Astrocyte (in vitro differentiated cells and primary cell): ENCODE data around the gene SLC6A9. TPM values are rescaled to one million over a fixed set of nuclear protein-coding genes. Genes with fewer than 3 reads are reported as not detected.

Source experiments
- DNase-seq: peaks from one replicate; pipeline ENCODE4 v3.0.0-alpha.2; 2010; ENCODE audit warnings: low read depth
- FAIRE-seq: peaks from 2 replicates; lab custom pipeline; 2011; peaks lifted over from hg19 to GRCh38; lab: Jason Lieb, UNC
- H2AFZ ChIP-seq: 2 replicates; pipeline ENCODE4 v1.6.0; 2012; ENCODE audit warnings: low read depth, low read length, inconsistent platforms
- H3K27ac ChIP-seq: 2 replicates; pipeline ENCODE4 v1.5.1; 2011; ENCODE audit warnings: low read depth, low read length, inconsistent platforms
- H3K27me3 ChIP-seq: 2 replicates; pipeline ENCODE4 v1.6.0; 2011; ENCODE audit warnings: low read length, inconsistent platforms; ENCODE audit not compliant: insufficient read depth
- H3K36me3 ChIP-seq: 2 replicates; pipeline ENCODE4 v1.5.1; 2011; ENCODE audit warnings: low read length, inconsistent platforms; ENCODE audit not compliant: insufficient read depth
- H3K4me1 ChIP-seq: 2 replicates; pipeline ENCODE4 v1.5.1; 2011; ENCODE audit warnings: low read length, inconsistent platforms; ENCODE audit not compliant: insufficient read depth
- H3K4me2 ChIP-seq: 2 replicates; pipeline ENCODE4 v1.6.0; 2012; ENCODE audit warnings: low read length, inconsistent platforms
- H3K4me3 ChIP-seq: 2 replicates; pipeline ENCODE4 v1.5.1; 2011; ENCODE audit warnings: low read depth, mild to moderate bottlenecking, low read length, inconsistent platforms; ENCODE audit not compliant: insufficient read depth
- H3K79me2 ChIP-seq: 2 replicates; pipeline ENCODE4 v1.6.0; 2012; ENCODE audit warnings: mild to moderate bottlenecking, low read length, inconsistent platforms; ENCODE audit not compliant: insufficient read depth
- H3K9ac ChIP-seq: 2 replicates; pipeline ENCODE4 v1.6.0; 2012; ENCODE audit warnings: mild to moderate bottlenecking, low read length, inconsistent platforms
- H3K9me3 ChIP-seq: 2 replicates; pipeline ENCODE4 v1.5.1; 2012; ENCODE audit warnings: low read depth, mild to moderate bottlenecking, low read length, inconsistent platforms; ENCODE audit not compliant: insufficient read depth
- H4K20me1 ChIP-seq: 2 replicates; pipeline ENCODE4 v1.6.0; 2012; ENCODE audit warnings: low read length, inconsistent platforms; ENCODE audit not compliant: insufficient read depth
- H3K27ac Mint-ChIP-seq: one replicate; pipeline ENCODE4 v1.8.0; 2021; ENCODE audit warnings: mild to moderate bottlenecking, mixed read lengths; ENCODE audit not compliant: unreplicated experiment
- H3K27me3 Mint-ChIP-seq: one replicate; pipeline ENCODE4 v1.8.0; 2021; ENCODE audit warnings: low read depth, mixed read lengths; ENCODE audit not compliant: unreplicated experiment
- H3K36me3 Mint-ChIP-seq: one replicate; pipeline ENCODE4 v1.8.0; 2021; ENCODE audit warnings: low read depth, mixed read lengths; ENCODE audit not compliant: unreplicated experiment
- H3K4me1 Mint-ChIP-seq: one replicate; pipeline ENCODE4 v1.8.0; 2021; ENCODE audit warnings: low read depth, mixed read lengths; ENCODE audit not compliant: unreplicated experiment
- H3K4me3 Mint-ChIP-seq: one replicate; pipeline ENCODE4 v1.8.0; 2021; ENCODE audit warnings: mild to moderate bottlenecking, moderate library complexity, mixed read lengths; ENCODE audit not compliant: unreplicated experiment
- H3K9me3 Mint-ChIP-seq: one replicate; pipeline ENCODE4 v1.8.0; 2021; ENCODE audit warnings: mild to moderate bottlenecking, mixed read lengths; ENCODE audit not compliant: unreplicated experiment
- EZH2 ChIP-seq: IDR thresholded peaks from 2 replicates; pipeline ENCODE4 v1.6.1; 2012; ENCODE audit warnings: mild to moderate bottlenecking, low read length, inconsistent platforms; ENCODE audit not compliant: insufficient read depth
- total RNA-seq: library from RNA; stranded (reverse); gene quantifications from 2 replicates; pipeline ENCODE4 v1.2.1, GENCODE V29; 2021
- TF ChIP-seq, protein P1 (sequence below): IDR thresholded peaks from 2 replicates; pipeline ENCODE4 v1.5.1; 2011; ENCODE audit warnings: low read depth, mild to moderate bottlenecking, inconsistent platforms, low read length, moderate library complexity; ENCODE audit not compliant: insufficient read depth

The SLC6A9 gene
- total RNA-seq, 1 donor from 2014 or later, result 45.2 TPM

- Mint-ChIP-seq H3K4me3 (no peak overlapping the region), H3K27ac (no peak overlapping the region), H3K9me3 (peaks cover 2% of the 10 kb centered on the region), H3K36me3 (peaks cover 17% of the 10 kb centered on the region), H3K27me3 (peaks cover 2% of the 10 kb centered on the region), H3K4me1 (peaks cover 2% of the 10 kb centered on the region)
- no peak overlapping the region for H3K9ac ChIP-seq
- H4K20me1 ChIP-seq, result no peaks in the 10 kb centered on the region
- H3K4me1 ChIP-seq, result no peaks in the 10 kb centered on the region
- no peak overlapping the region for H2AFZ ChIP-seq
- H3K4me3 ChIP-seq, result no peak overlapping the region
- TF ChIP-seq EZH2, result no peak
- TF ChIP-seq, protein P1, sequence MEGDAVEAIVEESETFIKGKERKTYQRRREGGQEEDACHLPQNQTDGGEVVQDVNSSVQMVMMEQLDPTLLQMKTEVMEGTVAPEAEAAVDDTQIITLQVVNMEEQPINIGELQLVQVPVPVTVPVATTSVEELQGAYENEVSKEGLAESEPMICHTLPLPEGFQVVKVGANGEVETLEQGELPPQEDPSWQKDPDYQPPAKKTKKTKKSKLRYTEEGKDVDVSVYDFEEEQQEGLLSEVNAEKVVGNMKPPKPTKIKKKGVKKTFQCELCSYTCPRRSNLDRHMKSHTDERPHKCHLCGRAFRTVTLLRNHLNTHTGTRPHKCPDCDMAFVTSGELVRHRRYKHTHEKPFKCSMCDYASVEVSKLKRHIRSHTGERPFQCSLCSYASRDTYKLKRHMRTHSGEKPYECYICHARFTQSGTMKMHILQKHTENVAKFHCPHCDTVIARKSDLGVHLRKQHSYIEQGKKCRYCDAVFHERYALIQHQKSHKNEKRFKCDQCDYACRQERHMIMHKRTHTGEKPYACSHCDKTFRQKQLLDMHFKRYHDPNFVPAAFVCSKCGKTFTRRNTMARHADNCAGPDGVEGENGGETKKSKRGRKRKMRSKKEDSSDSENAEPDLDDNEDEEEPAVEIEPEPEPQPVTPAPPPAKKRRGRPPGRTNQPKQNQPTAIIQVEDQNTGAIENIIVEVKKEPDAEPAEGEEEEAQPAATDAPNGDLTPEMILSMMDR, result no peak
- H3K9me3 ChIP-seq, result no peaks in the 10 kb centered on the region
- no peak for DNase-seq
- no peak overlapping the region for H3K4me2 ChIP-seq
- no peak for FAIRE-seq
- no peaks in the 10 kb centered on the region for H3K36me3 ChIP-seq
- H3K79me2 ChIP-seq, result no peaks in the 10 kb centered on the region
- no peaks in the 10 kb centered on the region for H3K27me3 ChIP-seq
- H3K27ac ChIP-seq, result no peak overlapping the region
These were observed 34.5 kb downstream of the SLC6A9 start for GRCh38 chr1:43996733-43997115.

DNA sequence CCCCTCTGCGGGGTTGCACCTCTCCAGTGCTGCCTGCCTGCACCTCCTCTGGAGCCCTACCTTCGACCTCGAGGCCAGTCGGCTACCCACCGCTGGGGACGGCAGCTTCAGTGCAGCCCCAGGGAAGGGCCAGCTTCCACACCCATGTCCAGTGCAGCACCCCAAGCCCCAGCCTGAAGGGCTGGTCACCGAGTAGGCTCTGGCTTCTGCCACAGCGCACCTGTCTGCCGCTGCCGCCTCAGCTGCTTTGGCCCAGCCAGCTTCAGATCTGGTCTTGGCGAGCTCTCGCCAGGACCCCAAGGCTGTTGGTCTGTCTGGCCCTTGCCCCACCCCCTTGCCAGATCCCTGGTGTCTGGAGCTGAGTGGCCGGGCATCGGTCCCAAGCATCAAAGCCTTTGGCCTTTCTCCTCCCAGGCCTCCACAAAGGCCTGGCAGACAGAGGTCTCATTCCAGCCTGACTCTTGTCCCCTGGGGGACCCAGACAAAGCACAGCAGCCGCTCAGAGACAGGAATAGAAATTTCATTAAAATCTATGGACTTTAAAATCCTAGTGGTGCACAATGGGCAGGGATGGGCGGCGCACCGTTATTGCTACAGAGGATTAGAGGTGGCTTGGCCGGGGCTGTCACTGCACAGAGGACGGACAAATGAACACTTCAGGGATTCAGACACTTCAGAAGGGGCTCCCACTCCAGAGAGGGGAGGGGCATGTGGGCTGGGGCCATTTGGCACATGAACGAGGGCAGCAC, 35.1 kb downstream of the SLC6A9 start:
- H3K9ac ChIP-seq, result no peak overlapping the region
- no peak overlapping the region for H3K27ac ChIP-seq
- no peak overlapping the region for H3K27ac Mint-ChIP-seq

More for the DNA sequence above, 35.1 kb downstream of the SLC6A9 start:
- H3K9me3 ChIP-seq, result no peaks in the 10 kb centered on the region
- Mint-ChIP-seq H3K9me3 (peaks cover 2% of the 10 kb centered on the region), H3K27me3 (peaks cover 2% of the 10 kb centered on the region), H3K4me1 (peaks cover 2% of the 10 kb centered on the region), H3K4me3 (no peak overlapping the region), H3K36me3 (peaks cover 13% of the 10 kb centered on the region)
- FAIRE-seq (no peak), DNase-seq (no peak)
- H2AFZ ChIP-seq, result no peak overlapping the region
- no peaks in the 10 kb centered on the region for H3K36me3 ChIP-seq
- TF ChIP-seq, protein P1, result no peak
- no peak for TF ChIP-seq EZH2
- no peaks in the 10 kb centered on the region for H3K27me3 ChIP-seq
- no peak overlapping the region for H3K4me2 ChIP-seq
- H3K4me3 ChIP-seq, result no peak overlapping the region
- no peaks in the 10 kb centered on the region for H4K20me1 ChIP-seq
- no peaks in the 10 kb centered on the region for H3K79me2 ChIP-seq
- H3K4me1 ChIP-seq, result peaks cover 1% of the 10 kb centered on the region
